GM12878 (cell line): ENCODE results near the gene ESR1. TPM values are rescaled to one million over a fixed set of nuclear protein-coding genes. Genes with fewer than 3 reads are reported as not detected.

Experiments
- ATAC-seq: fragments of 200-7000 bp; cut with Tn5 transposase; 3 replicates; pipeline ENCODE4 v1.9.1; 2020; ENCODE audit warnings: mild to moderate bottlenecking, moderate library complexity
- BruUV-seq: library from RNA; stranded (reverse); fragments of 400-500 nt; replicated peaks from 2 replicates; lab custom pipeline; 2021; lab: Mats Ljungman, UMichigan
- CTCF ChIA-PET: fragments of 300-600 bp; sonication (Branson Sonifier 250); formaldehyde crosslinking; extraction: SDS; loops from one replicate; lab custom pipeline; 2021; ENCODE audit warnings: inconsistent platforms; lab: Yijun Ruan, JAX
- POLR2A ChIA-PET: fragments of 350-600 bp; formaldehyde crosslinking; extraction: SDS; loops from one replicate; lab custom pipeline; 2021; ENCODE audit warnings: inconsistent platforms; lab: Charles Lee
- RAD21 ChIA-PET: fragments of 300-600 bp; sonication (Branson Sonifier 250); formaldehyde crosslinking; loops from one replicate; lab custom pipeline; 2023; ENCODE audit warnings: antibody characterized with exemption; ENCODE audit not compliant: unreplicated experiment; lab: Charles Lee
- SMC1A ChIA-PET: fragments of 300-600 bp; sonication (Branson Sonifier 250); formaldehyde crosslinking; loops from one replicate; lab custom pipeline; 2023; ENCODE audit not compliant: unreplicated experiment, uncharacterized antibody; lab: Charles Lee
- DNase-seq: peaks from one replicate; pipeline ENCODE4 v3.0.0-alpha.2; 2011; ENCODE audit warnings: low read depth, low spot score
- FAIRE-seq: peaks from 3 replicates; lab custom pipeline; 2011; peaks lifted over from hg19 to GRCh38; lab: Jason Lieb, UNC
- H2AFZ ChIP-seq: 2 replicates; pipeline ENCODE4 v1.6.0; 2011; ENCODE audit warnings: low read depth, low read length, control low read depth; ENCODE audit not compliant: control insufficient read depth
- H3K27ac ChIP-seq: 2 replicates; pipeline ENCODE4 v1.5.1; 2011; ENCODE audit warnings: control low read depth; ENCODE audit not compliant: control insufficient read depth, insufficient read depth
- H3K27me3 ChIP-seq, 2 experiments: replicated peaks in 1 of 2; 2 replicates each; pipeline versions ENCODE4 v1.6.0 to v1.6.1; 2011; ENCODE audit warnings: low read length in 1 of 2; ENCODE audit not compliant: control insufficient read depth in 2 of 2, insufficient read depth in 2 of 2
- H3K36me3 ChIP-seq, 2 experiments: 2 replicates each; pipeline ENCODE4 v1.5.1; 2011; ENCODE audit warnings: low read length in 1 of 2; ENCODE audit not compliant: control insufficient read depth in 2 of 2, insufficient read depth in 2 of 2
- H3K4me1 ChIP-seq: 2 replicates; pipeline ENCODE4 v1.6.1; 2011; ENCODE audit warnings: mild to moderate bottlenecking, low read length, moderate library complexity, mixed read lengths; ENCODE audit not compliant: control insufficient read depth, insufficient read depth
- H3K4me2 ChIP-seq: 2 replicates; pipeline ENCODE4 v1.6.0; 2011; ENCODE audit warnings: control low read depth; ENCODE audit not compliant: control insufficient read depth, insufficient read depth
- H3K4me3 ChIP-seq: fragments of 200-600 bp; sonication (generic); 2 replicates; pipeline ENCODE4 v1.5.1; 2016
- H3K79me2 ChIP-seq: 2 replicates; pipeline ENCODE4 v1.6.0; 2011; ENCODE audit warnings: low read length; ENCODE audit not compliant: control insufficient read depth, insufficient read depth
- H3K9ac ChIP-seq: 2 replicates; pipeline ENCODE4 v1.8.0; 2011; ENCODE audit warnings: low read length, control low read depth, mixed read lengths; ENCODE audit not compliant: control insufficient read depth, insufficient read depth
- H3K9me3 ChIP-seq: replicated peaks from 3 replicates; pipeline ENCODE4 v1.5.1; 2011; ENCODE audit warnings: mild to moderate bottlenecking, low read length; ENCODE audit not compliant: control insufficient read depth, insufficient read depth
- H4K20me1 ChIP-seq: 2 replicates; pipeline ENCODE4 v1.6.0; 2011; ENCODE audit not compliant: control insufficient read depth, insufficient read depth
- E4F1 ChIP-seq: fragments of 450-650 bp; IDR thresholded peaks from 2 replicates; pipeline ENCODE4 v1.6.1; 2018; ENCODE audit warnings: borderline replicate concordance, mild to moderate bottlenecking; ENCODE audit not compliant: partially characterized antibody
- IKZF1 ChIP-seq: fragments of 450-650 bp; conservative IDR thresholded peaks from 2 replicates; pipeline ENCODE4 v1.6.1; 2017; ENCODE audit warnings: antibody characterized with exemption, mild to moderate bottlenecking
- POLR2AphosphoS2 ChIP-seq: IDR thresholded peaks from 2 replicates; pipeline ENCODE4 v1.6.1; 2011; ENCODE audit warnings: low read depth, mild to moderate bottlenecking, low read length, improper control_type of control experiment, moderate library complexity
- POU2F2 ChIP-seq: IDR thresholded peaks from 3 replicates; pipeline ENCODE4 v1.6.1; 2011; ENCODE audit warnings: low read depth, mild to moderate bottlenecking, low read length, borderline replicate concordance
- RAD51 ChIP-seq: fragments of 450-650 bp; IDR thresholded peaks from 2 replicates; pipeline ENCODE4 v1.6.1; 2016; ENCODE audit warnings: moderate library complexity, mild to moderate bottlenecking, inconsistent platforms
- WRNIP1 ChIP-seq: IDR thresholded peaks from 2 replicates; pipeline ENCODE4 v1.6.1; 2011; ENCODE audit warnings: low read depth, low read length, improper control_type of control experiment, borderline replicate concordance
- ZBTB40 ChIP-seq: fragments of 450-650 bp; IDR thresholded peaks from 2 replicates; pipeline ENCODE4 v1.6.1; 2016; ENCODE audit warnings: mild to moderate bottlenecking, moderate library complexity, borderline replicate concordance
- WGBS: methylation state at CpG from one replicate; pipeline ENCODE4 v1.1.6; 2016; ENCODE audit warnings: low lambda C conversion rate; ENCODE audit not compliant: insufficient replicate concordance, insufficient coverage; ENCODE audit errors: missing lambda C conversion rate; 5-methylcytosine and 5-hydroxymethylcytosine counted together
- in situ Hi-C: fragments of 300-500 bp; cut with MboI; formaldehyde crosslinking; loops from 9 replicates; pipeline ENCODE4 v1.14.3; 2018; ENCODE audit warnings: mixed read lengths
- intact Hi-C: fragments of 100-400 bp; cut with micrococcal nuclease; formaldehyde crosslinking; loops from one replicate; pipeline ENCODE4 v1.14.2; 2022; ENCODE audit not compliant: unreplicated experiment
- polyA plus RNA-seq, 11 experiments: library from polyadenylated mRNA; depleted of rRNA in 4 of 11; unstranded in 6 of 11; stranded (reverse) in 5 of 11; fragments of >200 nt; fragmentation: Nextera tagmentation in 4 of 11; fragmentation: Illumina TruSeq in 1 of 11; extraction: Ambion mirVana in 4 of 11; extraction: Trizol in 1 of 11; gene quantifications; 1 replicate in 1 of 11; 2 replicates in 10 of 11; pipeline versions ENCODE4 v1.2.1 to v1.2.3, GENCODE V29; 2011 to 2016; ENCODE audit warnings: inconsistent platforms in 2 of 11, missing spikeins in 2 of 11, low read depth in 1 of 11
- total RNA-seq, 4 experiments: library from RNA; depleted of rRNA in 3 of 4; stranded (reverse); fragments of >200 nt in 3 of 4; fragmentation: Illumina TruSeq in 1 of 4; extraction: Trizol in 1 of 4; gene quantifications; 2 replicates each; pipeline versions ENCODE4 v1.2.1 to v1.2.3, GENCODE V29; 2013 to 2021

Gene ESR1
- total and polyA plus RNA-seq, 10 of the 15 experiments (the other 5 are each of a cell fraction or from before 2014, with no cell fraction given) = 0.03 to 0.51 (median 0.21) TPM; not detected in 4

GRCh38 chr6:152098683-152099082 lies 291.2 kb downstream of the ESR1 start:
- no TSS peak for BruUV-seq
- no peaks in the 10 kb centered on the region for H4K20me1 ChIP-seq
- no peaks in the 10 kb centered on the region for H3K36me3 ChIP-seq
- ChIA-PET RAD21 (no interaction called here), CTCF (interaction anchor here (0.6 kb wide), 1 partner anchor 63 kb away, joined by 3 read pairs; no protein-coding TSS in a partner anchor), SMC1A (no interaction called here), POLR2A (no interaction called here)
- H3K4me2 ChIP-seq = no peak overlapping the region
- TF ChIP-seq POLR2AphosphoS2 (no peak), ZBTB40 (no peak), E4F1 (no peak), POU2F2 (no peak), RAD51 (no peak), WRNIP1 (no peak), IKZF1 (no peak)
- no peak for DNase-seq
- no peak overlapping the region for H2AFZ ChIP-seq
- WGBS = 62% methylated on average over 14 of the region's 14 CpGs
- H3K9me3 ChIP-seq = no peaks in the 10 kb centered on the region
- ATAC-seq = no peak
- H3K9ac ChIP-seq = no peak overlapping the region
- intact Hi-C loops = no loop called here
- in situ Hi-C loops = no loop called here
- H3K27ac ChIP-seq = no peak overlapping the region
- no peak overlapping the region for H3K4me3 ChIP-seq
- no peaks in the 10 kb centered on the region; a peak in 1 of 4 replicates for H3K27me3 ChIP-seq
- no peaks in the 10 kb centered on the region for H3K4me1 ChIP-seq
- H3K79me2 ChIP-seq = no peaks in the 10 kb centered on the region
- FAIRE-seq = no peak
